Caco-2 (cell line): ENCODE results near the gene RGS13. TPM values are rescaled to one million over a fixed set of nuclear protein-coding genes. Genes with fewer than 3 reads are reported as not detected.

Source experiments
- BruUV-seq: library from RNA; stranded (reverse); fragments of 400-500 nt; replicated peaks from 2 replicates; lab custom pipeline; 2021; lab: Mats Ljungman, UMichigan
- CTCF ChIA-PET: fragments of 300-600 bp; sonication (Branson Sonifier 250); formaldehyde crosslinking; loops from one replicate; lab custom pipeline; 2022; ENCODE audit warnings: antibody characterized with exemption; lab: Charles Lee
- POLR2A ChIA-PET: fragments of 300-600 bp; sonication (Branson Sonifier 250); formaldehyde crosslinking; loops from one replicate; lab custom pipeline; 2022; ENCODE audit warnings: antibody characterized with exemption; lab: Charles Lee
- DNase-seq, 2 experiments: peaks; one replicate each; pipeline versions ENCODE4 v3.0.0 to v3.0.0-alpha.2; 2020 to 2022
- H3K27me3 ChIP-seq: replicated peaks from 2 replicates; pipeline ENCODE4 v1.6.0; 2011; ENCODE audit warnings: low read length; ENCODE audit not compliant: control insufficient read depth, insufficient read depth
- H3K36me3 ChIP-seq: 2 replicates; pipeline ENCODE4 v1.5.1; 2011; ENCODE audit warnings: low read length; ENCODE audit not compliant: control insufficient read depth, insufficient read depth
- H3K4me1 ChIP-seq: fragments of 250-450 bp; sonication (Bioruptor Pico); 2 replicates; pipeline ENCODE4 v1.5.1; 2020; ENCODE audit warnings: mild to moderate bottlenecking
- H3K4me3 ChIP-seq: 2 replicates; pipeline ENCODE4 v1.5.1; 2011; ENCODE audit warnings: low read depth, mild to moderate bottlenecking, control low read depth, low read length
- H3K9me3 ChIP-seq: fragments of 250-450 bp; sonication (Bioruptor Pico); 2 replicates; pipeline ENCODE4 v1.5.1; 2020; ENCODE audit warnings: mild to moderate bottlenecking, moderate library complexity
- H3K27ac Mint-ChIP-seq: one replicate; pipeline ENCODE4 v1.8.0; 2022; ENCODE audit warnings: mixed read lengths; ENCODE audit not compliant: unreplicated experiment
- H3K27me3 Mint-ChIP-seq: one replicate; pipeline ENCODE4 v1.8.0; 2022; ENCODE audit warnings: mixed read lengths; ENCODE audit not compliant: insufficient read depth, unreplicated experiment
- H3K36me3 Mint-ChIP-seq: one replicate; pipeline ENCODE4 v1.8.0; 2022; ENCODE audit warnings: mild to moderate bottlenecking, mixed read lengths; ENCODE audit not compliant: insufficient read depth, unreplicated experiment
- H3K4me1 Mint-ChIP-seq: one replicate; pipeline ENCODE4 v1.8.0; 2022; ENCODE audit warnings: low read depth, mixed read lengths; ENCODE audit not compliant: unreplicated experiment
- H3K4me3 Mint-ChIP-seq: one replicate; pipeline ENCODE4 v1.8.0; 2022; ENCODE audit warnings: mild to moderate bottlenecking, moderate library complexity, mixed read lengths; ENCODE audit not compliant: unreplicated experiment
- H3K9me3 Mint-ChIP-seq: one replicate; pipeline ENCODE4 v1.8.0; 2022; ENCODE audit warnings: mixed read lengths; ENCODE audit not compliant: unreplicated experiment
- CTCF ChIP-seq, 2 experiments: fragments of 200-600 bp in 1 of 2; IDR thresholded peaks; 1 replicate in 1 of 2; 2 replicates in 1 of 2; pipeline versions ENCODE4 v1.5.1 to v1.8.0; 2011 to 2022; ENCODE audit warnings: antibody characterized with exemption in 1 of 2, control low read depth in 1 of 2, inconsistent platforms in 1 of 2, low read depth in 1 of 2, low read length in 1 of 2, mild to moderate bottlenecking in 1 of 2, moderate library complexity in 1 of 2; ENCODE audit not compliant: insufficient read depth in 1 of 2, severe bottlenecking in 1 of 2, unreplicated experiment in 1 of 2
- intact Hi-C: fragments of 100-400 bp; cut with micrococcal nuclease; formaldehyde crosslinking; loops from one replicate; pipeline ENCODE4 v1.10.0; 2022; ENCODE audit not compliant: unreplicated experiment
- total RNA-seq: library from RNA; stranded (reverse); gene quantifications from 2 replicates; pipeline ENCODE4 v1.2.3, GENCODE V29; 2022

RGS13 gene
- total RNA-seq, 1 experiment from 2014 or later = not detected

- BruUV-seq = no TSS peak
- Mint-ChIP-seq H3K4me1 (no peaks in the 10 kb centered on the region), H3K4me3 (no peak overlapping the region), H3K27me3 (no peaks in the 10 kb centered on the region), H3K27ac (no peak overlapping the region), H3K36me3 (no peaks in the 10 kb centered on the region), H3K9me3 (no peaks in the 10 kb centered on the region)
- CTCF ChIA-PET = no interaction called here
- no peaks in the 10 kb centered on the region for H3K27me3 ChIP-seq
- H3K4me3 ChIP-seq = no peak overlapping the region
- H3K36me3 ChIP-seq = no peaks in the 10 kb centered on the region
- DNase-seq = no peak
- peaks cover 34% of the 10 kb centered on the region for H3K4me1 ChIP-seq
- intact Hi-C loops = no loop called here
- H3K9me3 ChIP-seq = no peaks in the 10 kb centered on the region
- POLR2A ChIA-PET = no interaction called here
- no peak for TF ChIP-seq CTCF (IDR thresholded peaks at IDR 0.05; ENCODE audit: insufficient read depth in 1 of 2, low read depth in 1 of 2, low read length in 1 of 2, severe bottlenecking in 1 of 2, unreplicated experiment in 1 of 2)
These were observed 62.8 kb downstream of the RGS13 start for GRCh38 chr1:192698731-192699130.

- Histone ChIP-seq H3K4me3 (no peak overlapping the region), H3K4me1 (peaks cover 34% of the 10 kb centered on the region), H3K9me3 (no peaks in the 10 kb centered on the region), H3K27me3 (no peaks in the 10 kb centered on the region), H3K36me3 (no peaks in the 10 kb centered on the region)
- H3K27ac Mint-ChIP-seq = no peak overlapping the region
- H3K27me3 Mint-ChIP-seq = no peaks in the 10 kb centered on the region
- BruUV-seq = no TSS peak
- H3K36me3 Mint-ChIP-seq = no peaks in the 10 kb centered on the region
- H3K4me3 Mint-ChIP-seq = peak overlapping the region; percentile 19
- intact Hi-C loops = loop anchor here (2.0 to 5.0 kb wide), 3 partner anchors 60 to 306 kb away; partner anchors contain the start of gene RGS2
- ChIA-PET POLR2A (no interaction called here), CTCF (no interaction called here)
- DNase-seq = peak in 1 of 2 experiments; percentile 9
- H3K4me1 Mint-ChIP-seq = no peaks in the 10 kb centered on the region
- no peak for TF ChIP-seq CTCF (IDR thresholded peaks at IDR 0.05; ENCODE audit: insufficient read depth in 1 of 2, low read depth in 1 of 2, low read length in 1 of 2, severe bottlenecking in 1 of 2, unreplicated experiment in 1 of 2)
- no peaks in the 10 kb centered on the region for H3K9me3 Mint-ChIP-seq
These were observed 64.9 kb downstream of the RGS13 start for GRCh38 chr1:192700834-192701271.

DNA sequence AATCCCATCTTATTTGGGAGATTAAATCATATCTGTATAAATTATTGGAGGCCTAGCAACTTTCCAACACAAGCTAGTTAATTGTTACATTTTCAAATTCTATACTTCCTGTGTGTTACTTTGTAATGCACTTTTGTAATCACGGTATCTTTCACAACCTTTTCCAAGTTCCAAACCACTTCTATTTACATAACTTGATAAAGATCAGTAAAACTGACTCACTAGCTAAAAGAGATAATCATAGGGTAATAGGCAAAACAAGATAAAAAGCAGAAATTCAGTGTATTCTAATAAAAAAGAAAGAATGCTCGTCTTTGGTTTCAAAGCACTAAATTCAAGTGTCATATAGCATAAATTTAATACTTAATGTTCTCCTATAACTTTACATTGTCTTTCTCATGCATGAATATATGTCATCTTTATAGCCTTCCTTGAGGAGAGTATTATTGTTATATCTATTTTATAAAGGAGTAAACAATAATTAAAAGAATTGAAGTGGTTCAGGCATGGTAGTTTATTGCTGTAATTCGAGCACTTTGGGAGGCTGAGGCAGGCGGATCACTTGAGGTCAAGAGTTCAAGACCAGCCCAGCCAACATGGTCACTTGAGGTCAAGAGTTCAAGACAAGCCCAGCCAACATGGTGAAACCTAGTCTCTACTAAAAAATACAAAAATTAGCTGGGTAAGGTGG is 66.4 kb downstream of the RGS13 start:
- H3K4me3 ChIP-seq = no peak overlapping the region
- H3K4me1 ChIP-seq = peaks cover 34% of the 10 kb centered on the region
- POLR2A ChIA-PET = no interaction called here
- Mint-ChIP-seq H3K4me1 (no peaks in the 10 kb centered on the region), H3K36me3 (no peaks in the 10 kb centered on the region), H3K27me3 (no peaks in the 10 kb centered on the region), H3K9me3 (no peaks in the 10 kb centered on the region), H3K27ac (no peak overlapping the region), H3K4me3 (no peak overlapping the region)
- intact Hi-C loops = loop anchor here (5.0 kb wide), 2 partner anchors 105 to 305 kb away; partner anchors contain the start of gene RGS2
- no peaks in the 10 kb centered on the region for H3K36me3 ChIP-seq
- BruUV-seq = no TSS peak
- no peaks in the 10 kb centered on the region for H3K27me3 ChIP-seq
- no peak for TF ChIP-seq CTCF (IDR thresholded peaks at IDR 0.05; ENCODE audit: insufficient read depth in 1 of 2, low read depth in 1 of 2, low read length in 1 of 2, severe bottlenecking in 1 of 2, unreplicated experiment in 1 of 2)
- no peaks in the 10 kb centered on the region for H3K9me3 ChIP-seq
- peak in 1 of 2 experiments; percentile 31 for DNase-seq
- CTCF ChIA-PET = no interaction called here
